ENCODE data around the gene PLEKHG4B. TPM values are rescaled to one million over a fixed set of nuclear protein-coding genes. Genes with fewer than 3 reads are reported as not detected.
"Not testable (repeated sequence)": the region's sequence is repeated elsewhere in the genome, so short reads cannot be mapped to it uniquely, and the experiment has no call there.

PLEKHG4B gene
- total RNA-seq, 1 experiment from 2014 or later, result 1.2 TPM

DNA sequence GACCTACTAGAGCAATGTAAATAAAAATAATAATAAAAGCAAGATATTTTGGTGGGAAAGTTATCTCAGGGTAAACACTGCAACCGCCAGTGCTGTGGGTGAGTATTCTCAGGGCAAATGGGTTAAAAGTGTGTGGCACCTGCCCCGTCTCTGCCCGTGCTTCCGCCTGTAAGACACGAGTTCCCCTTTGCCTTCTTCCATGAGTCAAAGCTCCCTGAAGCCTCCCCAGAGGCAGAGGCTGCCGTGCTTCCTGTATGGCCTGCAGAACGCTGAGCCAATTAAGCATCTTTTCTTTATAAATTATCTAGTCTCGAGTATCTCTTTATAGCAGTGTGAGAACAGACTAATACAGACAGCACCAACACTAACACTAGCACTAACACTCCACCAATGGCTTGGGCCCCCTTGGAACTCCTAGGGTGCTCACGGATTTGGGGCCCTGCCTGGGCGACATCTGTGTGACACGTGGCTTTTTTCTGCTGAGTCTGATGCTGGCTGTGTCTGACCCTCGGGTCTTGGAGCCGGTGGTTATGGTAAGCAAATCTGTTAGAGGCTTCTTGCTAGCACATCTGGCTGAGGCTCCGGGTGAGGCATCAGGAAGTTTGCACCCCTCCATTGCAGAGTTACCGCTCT lies 10.6 kb downstream of the PLEKHG4B start:
- Histone ChIP-seq H4K20me1 (ENCODE audit: low read length) (no peaks in the 10 kb centered on the region), H3K36me3 (ENCODE audit: low read depth, low read length) (no peaks in the 10 kb centered on the region), H3K27ac (ENCODE audit: low read length) (no peak overlapping the region), H3K27me3 (ENCODE audit: low read length) (peaks cover 31% of the 10 kb centered on the region), H3K9ac (ENCODE audit: low read length) (no peak overlapping the region), H3K9me2 (replicated peaks; ENCODE audit: low read length) (no peaks in the 10 kb centered on the region), H2AFZ (ENCODE audit: low read length) (no peak overlapping the region), H3K4me2 (ENCODE audit: low read length) (no peak overlapping the region), H3K79me2 (ENCODE audit: low read length) (no peaks in the 10 kb centered on the region), H3F3A (ENCODE audit: low read length, unreplicated experiment) (no peaks in the 10 kb centered on the region), H3K9me3 (ENCODE audit: low read length) (no peaks in the 10 kb centered on the region), H3K4me3 (ENCODE audit: low read length) (no peak overlapping the region), H3K4me1 (ENCODE audit: insufficient read depth, low read length) (no peaks in the 10 kb centered on the region)
- POLR2A ChIA-PET (ENCODE audit: unreplicated experiment), result no interaction called here
- intact Hi-C loops (cut with micrococcal nuclease), result no loop called here
- DNase-seq (no peak), ATAC-seq (no peak)
- TF ChIP-seq EZH2phosphoT487 (IDR thresholded peaks at IDR 0.05; ENCODE audit: borderline replicate concordance, low read length), result no peak
- no peak for TF ChIP-seq CTCF (conservative IDR thresholded peaks at IDR 0.05; ENCODE audit: low read depth, low read length)
- TF ChIP-seq EZH2 (IDR thresholded peaks at IDR 0.05; ENCODE audit: low read length, unreplicated experiment), result no peak
- BruUV-seq (replicated peaks), result no TSS peak
- CTCF ChIA-PET, result no interaction called here

GRCh38 chr5:104106-104505 lies 12.1 kb downstream of the PLEKHG4B start:
- H3K9me2 ChIP-seq (replicated peaks; ENCODE audit: low read length); POLR2A ChIA-PET (ENCODE audit: unreplicated experiment); H3K36me3 ChIP-seq (ENCODE audit: low read depth, low read length); H3K9me3 ChIP-seq (ENCODE audit: low read length); BruUV-seq (replicated peaks); H2AFZ ChIP-seq (ENCODE audit: low read length); H3K9ac ChIP-seq (ENCODE audit: low read length); H3K4me2 ChIP-seq (ENCODE audit: low read length); H4K20me1 ChIP-seq (ENCODE audit: low read length); H3K4me3 ChIP-seq (ENCODE audit: low read length); H3K79me2 ChIP-seq (ENCODE audit: low read length); ATAC-seq; DNase-seq; H3K27ac ChIP-seq (ENCODE audit: low read length); intact Hi-C loops (cut with micrococcal nuclease); H3K4me1 ChIP-seq (ENCODE audit: insufficient read depth, low read length); H3F3A ChIP-seq (ENCODE audit: low read length, unreplicated experiment); CTCF ChIA-PET: not testable (repeated sequence)
- H3K27me3 ChIP-seq (ENCODE audit: low read length), result peaks cover 24% of the 10 kb centered on the region

GRCh38 chr5:104778-105296 lies 12.9 kb downstream of the PLEKHG4B start:
- H3F3A ChIP-seq (ENCODE audit: low read length, unreplicated experiment), result no peaks in the 10 kb centered on the region
- peaks cover 16% of the 10 kb centered on the region for H3K27me3 ChIP-seq (ENCODE audit: low read length)
- H3K4me3 ChIP-seq (ENCODE audit: low read length), result no peak overlapping the region
- H3K36me3 ChIP-seq (ENCODE audit: low read depth, low read length), result no peaks in the 10 kb centered on the region
- no TSS peak for BruUV-seq (replicated peaks)
- no peak overlapping the region for H3K4me2 ChIP-seq (ENCODE audit: low read length)
- ATAC-seq (no peak), DNase-seq (no peak)
- H3K9ac ChIP-seq (ENCODE audit: low read length), result no peak overlapping the region
- TF ChIP-seq EZH2phosphoT487 (IDR thresholded peaks at IDR 0.05; ENCODE audit: borderline replicate concordance, low read length), result no peak
- TF ChIP-seq CTCF (conservative IDR thresholded peaks at IDR 0.05; ENCODE audit: low read depth, low read length), result no peak
- no peak for TF ChIP-seq EZH2 (IDR thresholded peaks at IDR 0.05; ENCODE audit: low read length, unreplicated experiment)
- no peaks in the 10 kb centered on the region for H4K20me1 ChIP-seq (ENCODE audit: low read length)
- no peaks in the 10 kb centered on the region for H3K79me2 ChIP-seq (ENCODE audit: low read length)
- POLR2A ChIA-PET (ENCODE audit: unreplicated experiment), result no interaction called here
- no peaks in the 10 kb centered on the region for H3K9me3 ChIP-seq (ENCODE audit: low read length)
- H2AFZ ChIP-seq (ENCODE audit: low read length), result no peak overlapping the region
- H3K4me1 ChIP-seq (ENCODE audit: insufficient read depth, low read length), result no peaks in the 10 kb centered on the region
- CTCF ChIA-PET, result no interaction called here
- intact Hi-C loops (cut with micrococcal nuclease), result no loop called here
- no peaks in the 10 kb centered on the region for H3K9me2 ChIP-seq (replicated peaks; ENCODE audit: low read length)
- no peak overlapping the region for H3K27ac ChIP-seq (ENCODE audit: low read length)
